ENCODE results near the gene CTDSPL.

GRCh38 chr3:37935756-37936666 is 74.3 kb downstream of the CTDSPL start:
- TF ChIP-seq EZH2 (IDR thresholded peaks at IDR 0.05; ENCODE audit: borderline replicate concordance, control insufficient read depth, low read depth, low read length) (no peak), CEBPB (IDR thresholded peaks at IDR 0.05; ENCODE audit: borderline replicate concordance in 1 of 2, low read depth in 2 of 2, low read length in 2 of 2) (no peak), CTCF (IDR thresholded peaks at IDR 0.05 in 2 of 3, conservative IDR thresholded peaks at IDR 0.05 in 1 of 3; ENCODE audit: control insufficient read depth in 2 of 3, extremely low read depth in 1 of 3, insufficient read depth in 1 of 3, low read depth in 3 of 3, low read length in 3 of 3) (no peak), SRF (IDR thresholded peaks at IDR 0.05; ENCODE audit: low read depth in 2 of 2, low read length in 2 of 2) (no peak), E2F4 (IDR thresholded peaks at IDR 0.05; ENCODE audit: low read depth, low read length) (no peak)

Data from GM12878 (cell line).